Fibroblast of lung (primary cell): ENCODE results near the gene FBLIM1. TPM values are rescaled to one million over a fixed set of nuclear protein-coding genes. Genes with fewer than 3 reads are reported as not detected.

ENCODE experiments used
- DNase-seq, 2 donors: peaks; one replicate each; pipeline versions ENCODE4 v3.0.0 to v3.0.0-alpha.2; 2010; ENCODE audit warnings: low read depth in 2 of 2
- H2AFZ ChIP-seq: 2 replicates; pipeline ENCODE4 v1.5.1; 2012; ENCODE audit warnings: low read length, control low read depth, inconsistent platforms
- H3K27ac ChIP-seq: 2 replicates; pipeline ENCODE4 v1.5.1; 2011; ENCODE audit warnings: low read length, control low read depth; ENCODE audit not compliant: insufficient read depth
- H3K27me3 ChIP-seq: 2 replicates; pipeline ENCODE4 v1.5.1; 2011; ENCODE audit warnings: mild to moderate bottlenecking, low read length; ENCODE audit not compliant: control insufficient read depth, insufficient read depth
- H3K36me3 ChIP-seq: 2 replicates; pipeline ENCODE4 v1.5.1; 2011; ENCODE audit warnings: low read length; ENCODE audit not compliant: control insufficient read depth, insufficient read depth
- H3K4me1 ChIP-seq: 2 replicates; pipeline ENCODE4 v1.5.1; 2011; ENCODE audit warnings: low read length; ENCODE audit not compliant: control insufficient read depth, insufficient read depth; ENCODE audit errors: extremely low read depth
- H3K4me2 ChIP-seq: 2 replicates; pipeline ENCODE4 v1.5.1; 2011; ENCODE audit warnings: low read length, control low read depth; ENCODE audit not compliant: insufficient read depth; ENCODE audit errors: extremely low read depth
- H3K4me3 ChIP-seq, 4 experiments: fragments of 200-600 bp in 1 of 4; sonication (generic) in 1 of 4; replicated peaks in 1 of 4; 2 replicates each; pipeline ENCODE4 v1.5.1; 2011 to 2016; ENCODE audit warnings: low read length in 4 of 4, low read depth in 3 of 4, mild to moderate bottlenecking in 3 of 4, control low read depth in 2 of 4, inconsistent platforms in 1 of 4, mixed read lengths in 1 of 4; ENCODE audit not compliant: insufficient read depth in 1 of 4; ENCODE audit errors: control extremely low read depth in 1 of 4
- H3K79me2 ChIP-seq: 2 replicates; pipeline ENCODE4 v1.5.1; 2012; ENCODE audit warnings: mild to moderate bottlenecking, low read length, inconsistent platforms; ENCODE audit not compliant: control insufficient read depth, insufficient read depth
- H3K9ac ChIP-seq: 2 replicates; pipeline ENCODE4 v1.5.1; 2011; ENCODE audit warnings: mild to moderate bottlenecking, low read length, control low read depth; ENCODE audit not compliant: insufficient read depth
- H3K9me3 ChIP-seq: 2 replicates; pipeline ENCODE4 v1.5.1; 2012; ENCODE audit warnings: low read depth, low read length; ENCODE audit not compliant: control insufficient read depth, insufficient read depth
- H4K20me1 ChIP-seq: 2 replicates; pipeline ENCODE4 v1.5.1; 2011; ENCODE audit warnings: low read length; ENCODE audit not compliant: control insufficient read depth, insufficient read depth; ENCODE audit errors: extremely low read depth
- EZH2 ChIP-seq: IDR thresholded peaks from 2 replicates; pipeline ENCODE4 v1.5.1; 2012; ENCODE audit warnings: low read length, control low read depth, mild to moderate bottlenecking; ENCODE audit errors: missing control alignments
- polyA plus RNA-seq, 2 donors: library from polyadenylated mRNA; depleted of rRNA in 1 of 2; stranded (reverse) in 1 of 2; unstranded in 1 of 2; fragments of >200 nt; gene quantifications; 2 replicates each; pipeline ENCODE4 v1.2.1, GENCODE V29; 2011 to 2012; ENCODE audit warnings: missing spikeins in 1 of 2
- total RNA-seq: library from RNA; depleted of rRNA; stranded (reverse); fragments of >200 nt; gene quantifications from 2 replicates; pipeline ENCODE4 v1.2.1, GENCODE V29; 2014
- TF ChIP-seq, protein P1 (sequence below), 2 donors: IDR thresholded peaks in 1 of 2; conservative IDR thresholded peaks in 1 of 2; 1 replicate in 1 of 2; 2 replicates in 1 of 2; pipeline ENCODE4 v1.5.1; 2011 to 2012; ENCODE audit warnings: low read length in 2 of 2, control low read depth in 1 of 2, inconsistent platforms in 1 of 2, low read depth in 1 of 2, mild to moderate bottlenecking in 1 of 2

The FBLIM1 gene
- total and polyA plus RNA-seq, 2 donors (not counting 1 experiment from before 2014, with no cell fraction given), result 17.3 to 86.2 TPM

DNA sequence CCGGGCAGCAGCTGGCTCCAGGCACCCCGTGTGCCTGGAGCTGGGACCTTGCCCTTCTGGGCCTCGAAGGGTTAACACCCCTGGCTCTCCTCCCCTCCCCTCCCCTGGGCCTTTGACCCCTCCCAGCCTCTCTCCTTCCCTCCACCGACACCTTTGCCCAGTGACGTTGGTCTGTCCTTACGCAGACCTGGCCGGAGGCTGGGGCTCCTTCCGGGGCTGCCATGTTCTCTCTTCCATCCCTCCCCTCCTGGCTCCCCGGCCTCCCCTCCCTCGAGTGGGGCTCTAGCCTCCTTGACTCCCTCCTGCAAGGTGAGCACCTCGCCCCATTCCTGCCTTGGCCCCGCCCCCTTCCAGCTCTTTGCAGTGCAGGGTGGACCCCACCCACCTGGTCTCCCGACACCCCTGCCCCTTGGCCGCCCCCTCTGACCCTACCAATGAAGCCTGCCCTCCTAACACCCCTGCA, 16.2 kb upstream of the FBLIM1 start, which contains the start of gene TMEM82:
Gene TMEM82 (plus strand): TSS at position 161 of the 463 bp plus-strand sequence. CDS start 61 bp downstream, at position 222.
- Histone ChIP-seq H2AFZ (no peak within 1 kb of the TSS), H3K4me3 (no peak within 1 kb of the TSS), H4K20me1 (no peaks in the 10 kb centered on the region), H3K9me3 (no peaks in the 10 kb centered on the region), H3K27ac (no peak within 1 kb of the TSS), H3K4me1 (no peaks in the 10 kb centered on the region), H3K79me2 (no peaks in the 10 kb centered on the region), H3K27me3 (no peaks in the 10 kb centered on the region), H3K36me3 (no peaks in the 10 kb centered on the region), H3K9ac (no peak within 1 kb of the TSS), H3K4me2 (no peak within 1 kb of the TSS)
- TF ChIP-seq, protein P1, sequence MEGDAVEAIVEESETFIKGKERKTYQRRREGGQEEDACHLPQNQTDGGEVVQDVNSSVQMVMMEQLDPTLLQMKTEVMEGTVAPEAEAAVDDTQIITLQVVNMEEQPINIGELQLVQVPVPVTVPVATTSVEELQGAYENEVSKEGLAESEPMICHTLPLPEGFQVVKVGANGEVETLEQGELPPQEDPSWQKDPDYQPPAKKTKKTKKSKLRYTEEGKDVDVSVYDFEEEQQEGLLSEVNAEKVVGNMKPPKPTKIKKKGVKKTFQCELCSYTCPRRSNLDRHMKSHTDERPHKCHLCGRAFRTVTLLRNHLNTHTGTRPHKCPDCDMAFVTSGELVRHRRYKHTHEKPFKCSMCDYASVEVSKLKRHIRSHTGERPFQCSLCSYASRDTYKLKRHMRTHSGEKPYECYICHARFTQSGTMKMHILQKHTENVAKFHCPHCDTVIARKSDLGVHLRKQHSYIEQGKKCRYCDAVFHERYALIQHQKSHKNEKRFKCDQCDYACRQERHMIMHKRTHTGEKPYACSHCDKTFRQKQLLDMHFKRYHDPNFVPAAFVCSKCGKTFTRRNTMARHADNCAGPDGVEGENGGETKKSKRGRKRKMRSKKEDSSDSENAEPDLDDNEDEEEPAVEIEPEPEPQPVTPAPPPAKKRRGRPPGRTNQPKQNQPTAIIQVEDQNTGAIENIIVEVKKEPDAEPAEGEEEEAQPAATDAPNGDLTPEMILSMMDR (conservative IDR thresholded peaks at IDR 0.05 in 1 of 2, IDR thresholded peaks at IDR 0.05 in 1 of 2; ENCODE audit: low read depth in 1 of 2, low read length in 2 of 2), result no peak
- no peak for TF ChIP-seq EZH2
- DNase-seq, result no peak

DNA sequence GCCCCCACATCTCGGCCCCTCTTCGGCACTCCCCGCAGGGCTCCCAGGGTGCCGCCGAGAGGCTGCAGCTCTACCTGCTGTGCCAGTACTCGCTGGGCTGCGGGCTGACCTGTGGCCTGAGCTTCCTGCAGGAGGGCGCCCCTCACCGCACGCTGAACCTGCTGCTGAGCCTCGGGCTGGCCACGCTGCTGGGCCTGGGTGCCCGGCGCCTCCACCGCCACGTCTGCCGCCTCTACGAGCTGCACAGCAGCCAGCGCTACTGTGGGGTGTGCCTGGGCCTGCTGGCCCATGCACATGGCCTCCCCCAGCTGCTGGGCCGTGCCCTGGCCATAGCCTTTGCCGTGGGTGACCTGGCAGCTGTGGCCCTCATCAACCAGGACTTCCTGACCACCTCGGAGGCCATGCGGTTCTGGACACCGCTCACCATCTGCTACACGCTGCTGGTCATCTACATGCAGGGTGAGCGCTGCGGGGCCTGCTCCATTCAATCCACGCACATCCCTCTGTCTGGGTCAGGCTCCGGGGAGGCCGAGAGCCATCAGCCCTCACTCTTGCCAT, 14.4 kb upstream of the FBLIM1 start:
- Histone ChIP-seq H3K27ac (no peak overlapping the region), H3K79me2 (no peaks in the 10 kb centered on the region), H3K27me3 (no peaks in the 10 kb centered on the region), H3K4me2 (no peak overlapping the region), H3K36me3 (no peaks in the 10 kb centered on the region), H3K4me1 (no peaks in the 10 kb centered on the region), H4K20me1 (no peaks in the 10 kb centered on the region), H3K9me3 (no peaks in the 10 kb centered on the region), H2AFZ (no peak overlapping the region), H3K9ac (no peak overlapping the region), H3K4me3 (no peak overlapping the region)
- DNase-seq, result no peak
- TF ChIP-seq, protein P1 (conservative IDR thresholded peaks at IDR 0.05 in 1 of 2, IDR thresholded peaks at IDR 0.05 in 1 of 2; ENCODE audit: low read depth in 1 of 2, low read length in 2 of 2), result no peak
- no peak for TF ChIP-seq EZH2

DNA sequence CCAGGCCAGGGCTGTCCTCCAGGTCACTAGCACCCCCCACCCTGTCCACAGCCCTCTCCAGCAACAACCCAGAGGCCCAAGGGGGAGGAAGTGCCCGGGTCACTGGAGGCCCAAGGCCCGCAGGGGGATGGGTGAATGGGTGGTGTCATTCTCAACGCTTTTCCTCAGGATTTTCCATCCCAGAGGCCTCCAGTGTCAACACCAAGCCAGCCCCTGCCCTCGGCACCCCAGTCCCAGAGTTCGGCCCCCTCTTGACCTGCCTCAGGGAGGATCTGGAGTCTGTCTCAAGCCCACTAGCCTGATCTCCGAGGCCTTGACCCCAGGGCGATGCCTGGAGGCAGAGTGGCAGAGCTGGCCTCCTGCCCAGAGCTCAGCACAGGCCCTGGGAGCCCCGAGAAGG, 11.2 kb upstream of the FBLIM1 start:
- Histone ChIP-seq H3K4me3 (no peak overlapping the region), H3K36me3 (no peaks in the 10 kb centered on the region), H3K9ac (no peak overlapping the region), H3K4me1 (no peaks in the 10 kb centered on the region), H3K4me2 (no peak overlapping the region), H4K20me1 (no peaks in the 10 kb centered on the region), H3K27ac (no peak overlapping the region), H3K27me3 (no peaks in the 10 kb centered on the region), H2AFZ (no peak overlapping the region), H3K9me3 (no peaks in the 10 kb centered on the region), H3K79me2 (no peaks in the 10 kb centered on the region)
- DNase-seq, result no peak
- TF ChIP-seq EZH2, result no peak
- TF ChIP-seq, protein P1 (conservative IDR thresholded peaks at IDR 0.05 in 1 of 2, IDR thresholded peaks at IDR 0.05 in 1 of 2; ENCODE audit: low read depth in 1 of 2, low read length in 2 of 2), result no peak
